NCI-H128 (cell line): ENCODE measurements around the gene PGM2L1.
"Not testable (repeated sequence)": the region's sequence is repeated elsewhere in the genome, so short reads cannot be mapped to it uniquely, and the experiment has no call there.

Experiments
- DNase-seq: peaks from one replicate; lab custom pipeline; 2025; ENCODE audit not compliant: unreplicated experiment; lab: John Stamatoyannopoulos, UW

PGM2L1 gene

GRCh38 chr11:74341921-74342320 is 56.3 kb downstream of the PGM2L1 start:
- no peak for DNase-seq

GRCh38 chr11:74339619-74340018 is 58.6 kb downstream of the PGM2L1 start:
- no peak for DNase-seq

GRCh38 chr11:74338963-74339362 is 59.3 kb downstream of the PGM2L1 start:
- DNase-seq = no peak

GRCh38 chr11:74333193-74333592 is 65.0 kb downstream of the PGM2L1 start:
- no peak for DNase-seq

GRCh38 chr11:74332291-74332690 is 65.9 kb downstream of the PGM2L1 start:
- DNase-seq = no peak

- DNase-seq = not testable (repeated sequence)
These were observed 67.2 kb downstream of the PGM2L1 start for GRCh38 chr11:74331000-74331399.

GRCh38 chr11:74330075-74330858 is 68.0 kb downstream of the PGM2L1 start:
- no peak for DNase-seq

- no peak for DNase-seq
These were observed 71.2 kb downstream of the PGM2L1 start for GRCh38 chr11:74327076-74327475.

- DNase-seq = no peak
These were observed 71.6 kb downstream of the PGM2L1 start for GRCh38 chr11:74326665-74327064.

- no peak for DNase-seq
These were observed 72.3 kb downstream of the PGM2L1 start for GRCh38 chr11:74325649-74326645.

- no peak for DNase-seq
These were observed 75.6 kb downstream of the PGM2L1 start for GRCh38 chr11:74322667-74323066.

GRCh38 chr11:74321487-74322188 is 76.6 kb downstream of the PGM2L1 start:
- DNase-seq = no peak

- no peak for DNase-seq
These were observed 77.7 kb downstream of the PGM2L1 start for GRCh38 chr11:74320538-74320937.

GRCh38 chr11:74319139-74319816 is 79.0 kb downstream of the PGM2L1 start:
- DNase-seq = no peak

- DNase-seq = no peak
These were observed 79.8 kb downstream of the PGM2L1 start for GRCh38 chr11:74318241-74318932.

GRCh38 chr11:74316772-74317505 is 81.3 kb downstream of the PGM2L1 start:
- DNase-seq = no peak

GRCh38 chr11:74312326-74312725 is 85.9 kb downstream of the PGM2L1 start:
- DNase-seq = no peak

GRCh38 chr11:74311352-74311926 is 86.8 kb downstream of the PGM2L1 start, which contains the start of gene P4HA3:
P4HA3 (minus strand) TSS chr11:74311640; CDS start chr11:74311611, 29 bp downstream.
- DNase-seq = no peak

- DNase-seq = no peak
These were observed 87.4 kb downstream of the PGM2L1 start for GRCh38 chr11:74310857-74311256.
